A549 treated with DMSO at 1 μM for 4 hours (cell line): Measurements from ENCODE around the gene LZTR1. TPM values are rescaled to one million over a fixed set of nuclear protein-coding genes. Genes with fewer than 3 reads are reported as not detected.

Experiments
- total RNA-seq: library from RNA; stranded (reverse); fragments of 200-300 nt; extraction: Qiagen RNA extraction; gene quantifications from 5 replicates; pipeline ENCODE4 v1.2.3, GENCODE V29; 2022; ENCODE audit warnings: low read depth

LZTR1 gene
- 11.3 to 20.2 TPM (median 18.6 TPM) in 5 replicates for total RNA-seq

DNA sequence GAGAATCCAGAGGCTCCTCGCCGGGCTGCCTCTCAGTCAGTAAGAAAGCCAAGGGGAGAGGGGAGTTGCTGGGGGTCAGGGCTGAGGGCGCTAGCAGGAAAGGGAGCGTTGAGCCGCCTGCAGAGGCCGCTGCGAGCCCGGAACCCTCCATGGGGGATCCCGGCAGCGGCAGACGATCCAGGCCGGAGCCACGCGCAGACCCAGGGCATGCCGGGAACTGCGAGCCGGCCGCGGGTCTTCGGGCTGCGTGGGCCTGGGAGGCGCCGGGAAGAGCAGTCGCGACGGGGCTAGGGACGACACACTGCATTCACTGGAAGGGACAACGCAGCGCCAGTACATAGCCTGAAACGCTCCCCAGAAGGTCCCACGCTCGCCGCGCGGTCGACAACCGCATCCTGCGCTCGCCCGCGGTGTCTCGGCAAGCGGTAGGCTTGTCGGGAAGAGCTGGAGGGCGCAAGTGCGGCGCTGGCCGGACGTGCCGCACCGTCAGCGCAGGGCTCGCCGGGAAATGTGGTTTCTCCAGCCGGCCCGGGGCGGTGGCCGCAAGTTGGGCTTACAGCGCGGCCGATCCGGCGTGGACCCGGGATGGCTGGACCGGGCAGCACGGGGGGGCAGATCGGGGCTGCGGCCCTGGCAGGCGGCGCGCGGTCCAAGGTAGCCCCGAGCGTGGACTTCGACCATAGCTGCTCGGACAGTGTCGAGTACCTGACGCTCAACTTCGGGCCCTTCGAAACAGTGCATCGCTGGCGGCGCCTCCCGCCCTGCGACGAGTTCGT is at the start of gene LZTR1:
Gene LZTR1 (plus strand): TSS at position 511 of the 776 bp plus-strand sequence. CDS start 75 bp downstream, at position 586.

DNA sequence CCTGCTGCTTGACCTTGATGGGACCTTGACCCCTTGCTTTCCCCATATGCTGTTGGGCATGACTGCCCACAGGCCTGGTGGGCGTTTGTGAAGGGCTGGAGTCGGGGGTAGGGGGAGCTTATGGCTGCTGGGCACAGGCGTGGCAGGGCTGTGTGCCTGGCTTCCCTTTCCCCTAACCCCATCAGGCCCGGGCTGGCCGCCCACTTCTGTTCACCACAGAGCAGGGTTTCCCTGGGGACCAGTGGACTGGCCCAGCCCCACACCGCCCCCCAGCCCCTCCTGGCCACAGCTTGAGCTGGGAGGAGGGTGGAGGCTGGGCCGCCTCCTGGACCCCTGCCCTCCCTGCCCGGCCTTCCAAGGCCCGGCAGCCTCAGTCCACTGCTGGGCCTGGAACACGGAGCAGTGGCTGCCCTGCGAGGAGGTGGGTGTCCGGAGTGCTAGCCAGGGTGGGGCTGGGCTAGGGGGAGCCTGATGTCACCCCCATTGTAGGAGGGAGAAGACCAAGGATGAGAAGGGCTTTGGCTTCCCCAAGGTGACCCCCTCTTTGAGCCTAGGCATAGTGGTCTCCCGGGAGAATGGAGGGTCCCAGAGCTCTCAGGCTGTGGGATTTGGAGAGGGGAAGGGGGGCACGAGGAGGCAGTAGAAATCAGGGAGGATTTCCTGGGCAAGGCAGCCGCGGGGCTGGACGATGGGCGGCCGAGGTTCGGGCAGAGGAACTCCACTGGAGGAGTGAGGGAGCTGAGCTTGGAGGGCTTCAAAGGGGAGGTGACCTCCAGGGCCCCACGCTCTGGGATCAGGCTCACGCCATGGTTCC is 15.0 kb upstream of the LZTR1 start, which contains the start of gene AIFM3:
Gene AIFM3 (plus strand): TSS at position 373 of the 814 bp plus-strand sequence. CDS start 690 bp downstream, outside the sequence.

DNA sequence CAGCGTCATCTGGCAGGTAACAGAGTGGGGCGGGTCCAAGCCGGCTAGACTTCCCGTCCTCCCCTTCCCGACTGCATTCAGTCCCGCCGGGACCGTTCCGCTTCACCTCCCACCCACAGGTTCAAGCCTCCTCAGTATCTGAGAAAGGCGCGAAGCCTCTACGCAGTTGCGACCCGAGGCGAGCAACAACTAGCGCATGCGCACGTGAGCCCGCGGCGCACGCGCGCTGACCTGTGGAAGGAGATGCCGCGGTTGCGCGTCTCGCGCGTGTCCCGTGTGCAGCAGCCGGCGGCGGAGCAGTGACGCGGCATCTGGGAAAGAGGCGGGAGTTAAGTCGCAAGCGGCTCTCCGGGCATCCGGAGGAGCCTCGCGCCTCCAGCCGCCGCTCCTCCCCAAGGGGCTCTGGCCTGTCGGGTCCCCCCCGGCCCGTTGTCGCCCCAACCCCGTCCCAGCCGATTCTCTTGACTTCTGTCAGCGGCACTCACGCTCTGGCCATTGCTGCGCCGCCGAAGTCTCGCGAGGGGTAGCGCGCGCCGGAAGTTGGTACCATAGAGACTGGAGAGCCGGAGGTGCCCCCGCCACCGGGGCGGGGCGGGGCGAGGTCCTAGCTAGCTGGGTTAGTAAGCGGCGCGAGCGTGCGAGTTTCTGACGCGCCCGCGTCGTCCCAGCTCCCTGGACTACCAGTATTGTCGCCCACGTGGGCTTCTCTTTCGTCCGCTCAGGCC is 19.7 kb downstream of the LZTR1 start, which contains the start of gene THAP7:
Gene THAP7 (minus strand): TSS at position 518 of the 725 bp plus-strand sequence. CDS start 207 bp downstream, at position 311.

DNA sequence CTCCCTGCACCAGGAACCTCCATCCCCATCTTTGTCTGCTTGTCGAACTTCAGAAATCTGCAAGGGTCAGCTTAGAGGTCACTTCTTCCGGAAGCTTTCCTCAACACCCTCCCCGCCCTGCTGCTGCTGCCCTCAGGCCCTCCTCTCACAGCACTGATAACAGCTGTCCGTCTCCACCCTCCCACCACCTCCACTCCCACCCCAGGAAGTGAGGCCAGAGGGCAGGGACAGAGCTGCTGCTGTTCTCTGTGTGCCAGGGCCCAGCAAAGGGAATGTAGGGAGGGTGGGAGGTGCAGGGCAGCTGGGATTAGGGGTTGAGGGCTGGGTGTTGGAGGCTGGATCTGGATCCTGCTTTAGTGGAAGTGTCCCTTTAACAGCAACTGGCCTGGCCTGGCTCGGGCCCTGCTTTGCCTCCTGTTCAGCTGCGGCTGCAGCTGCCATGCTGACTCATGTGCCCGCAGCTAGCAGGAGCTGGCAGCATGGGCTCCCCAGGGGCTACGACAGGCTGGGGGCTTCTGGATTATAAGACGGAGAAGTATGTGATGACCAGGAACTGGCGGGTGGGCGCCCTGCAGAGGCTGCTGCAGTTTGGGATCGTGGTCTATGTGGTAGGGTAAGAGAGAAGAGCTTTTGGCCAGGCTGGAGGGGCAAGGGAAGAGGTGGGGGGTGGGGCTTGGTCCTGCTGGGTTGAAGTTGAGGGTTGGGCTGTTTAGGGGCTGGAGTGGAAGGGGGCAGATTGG is 32.8 kb downstream of the LZTR1 start, which contains the start of gene P2RX6:
Gene P2RX6 (plus strand): TSS at position 440 of the 740 bp plus-strand sequence. CDS start 10 bp downstream, at position 450.

DNA sequence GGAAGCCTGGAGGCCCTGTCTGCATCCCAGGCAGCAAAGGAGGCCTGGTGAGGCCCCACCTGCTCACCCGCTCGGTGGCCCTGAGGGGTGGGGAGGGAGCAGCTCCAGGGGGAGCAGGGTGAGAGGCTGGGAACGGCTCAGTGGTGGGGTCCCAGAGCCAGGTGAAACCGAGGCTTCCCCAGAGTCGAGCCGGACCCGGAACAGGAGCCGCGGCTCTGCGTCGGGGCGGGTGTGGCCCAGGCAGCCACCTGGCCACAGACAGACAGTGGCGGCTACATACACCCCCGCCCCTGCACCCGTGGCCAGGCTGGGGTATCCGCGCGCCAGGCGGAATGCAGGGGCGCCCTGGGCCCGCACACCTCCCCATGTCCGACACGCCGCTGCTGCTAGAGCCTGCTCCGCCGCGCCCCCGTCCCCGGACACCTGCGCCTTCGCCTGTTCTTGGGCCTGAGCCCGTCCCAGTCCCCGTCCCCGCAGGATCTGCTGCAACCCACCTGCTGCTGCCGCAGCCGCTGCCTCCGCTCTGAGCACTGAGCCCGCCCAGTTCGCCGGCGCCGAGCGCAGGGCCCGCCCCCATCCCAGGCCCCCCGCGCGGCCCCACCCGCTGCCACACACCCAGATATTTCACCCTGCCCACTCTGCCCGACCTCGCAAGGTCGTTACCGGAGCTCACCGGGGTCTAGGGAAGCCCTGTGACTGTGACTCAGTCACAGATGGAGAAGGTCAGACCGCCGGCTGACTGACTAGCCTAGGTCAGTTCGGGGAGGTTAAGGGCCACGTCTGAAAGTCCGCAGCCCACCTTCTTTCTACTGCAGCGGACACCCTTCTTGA is 50.2 kb downstream of the LZTR1 start, which contains the start of gene SLC7A4:
Gene SLC7A4 (minus strand): TSS at position 525 of the 831 bp plus-strand sequence. CDS start 749 bp downstream, outside the sequence.

DNA sequence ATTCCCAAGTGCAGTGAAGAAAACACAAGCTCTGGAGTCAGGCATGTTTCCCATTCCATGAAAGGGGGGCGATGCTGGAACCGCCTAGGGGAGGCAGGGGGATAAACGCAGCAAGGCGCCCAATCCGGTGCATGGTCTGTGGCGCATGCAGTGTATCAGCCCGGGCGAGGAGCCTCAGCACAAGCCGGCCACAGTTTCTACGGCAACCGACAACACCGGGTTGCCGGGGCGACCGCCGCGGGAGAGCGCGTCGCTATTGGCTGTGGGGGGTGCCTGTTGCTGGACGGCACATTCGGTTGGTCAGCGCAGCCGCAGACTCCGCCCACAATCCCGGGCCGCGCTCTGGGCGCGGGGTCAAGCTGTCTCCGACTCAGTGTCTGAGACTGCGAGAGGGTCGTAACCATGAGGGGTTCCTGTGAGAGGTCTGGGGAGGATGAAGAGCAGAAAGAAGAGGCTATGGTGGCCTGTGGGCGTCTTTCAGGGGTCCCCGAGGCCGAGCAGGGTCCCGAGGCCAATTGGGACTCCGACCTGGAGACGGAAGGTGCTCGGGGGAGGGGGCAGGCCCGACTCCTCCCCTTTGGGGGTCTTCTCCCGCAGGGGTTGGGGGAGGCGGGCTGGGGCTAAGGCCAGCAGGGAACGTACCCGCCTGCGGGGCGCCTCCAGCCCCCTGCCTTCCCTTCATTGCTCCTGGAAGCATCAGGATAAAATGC is 63.6 kb downstream of the LZTR1 start, which contains the start of gene LRRC74B:
Gene LRRC74B (plus strand): TSS at position 362 of the 710 bp plus-strand sequence. CDS start 41 bp downstream, at position 403.

Other genes starting within 250 kb of the LZTR1 start
- gene SERPIND1, start 208.2 kb upstream of the LZTR1 start, total RNA-seq, result not detected in 5 replicates
- gene PI4KA, start 123.5 kb upstream of the LZTR1 start, total RNA-seq, result 20.3 to 23.6 TPM (median 22.0 TPM) in 5 replicates
- gene SNAP29, start 123.3 kb upstream of the LZTR1 start, total RNA-seq, result 14.2 to 20.6 TPM (median 18.7 TPM) in 5 replicates
- 24.6 to 26.6 TPM (median 25.4 TPM) in 5 replicates for gene CRKL, start 64.9 kb upstream of the LZTR1 start, total RNA-seq
- 2.4 to 4.2 TPM (median 3.4 TPM) in 5 replicates for gene AIFM3, start 15.0 kb upstream of the LZTR1 start, total RNA-seq
- gene THAP7, start 19.8 kb downstream of the LZTR1 start, total RNA-seq, result 16.9 to 28.1 TPM (median 23.8 TPM) in 5 replicates
- gene P2RX6, start 32.9 kb downstream of the LZTR1 start, total RNA-seq, result 0.56 to 0.94 TPM (median 0.86 TPM) in 5 replicates
- not detected in 5 replicates for gene SLC7A4, start 50.3 kb downstream of the LZTR1 start, total RNA-seq
- gene LRRC74B, start 63.6 kb downstream of the LZTR1 start, total RNA-seq, result 0.05 to 0.06 TPM in 2 of 5 replicates, not detected in the others